ENCODE data around the gene LAMC3. TPM values are rescaled to one million over a fixed set of nuclear protein-coding genes. Genes with fewer than 3 reads are reported as not detected.

Gene LAMC3
- total RNA-seq, 1 donor from 2014 or later = 0.29 TPM

DNA sequence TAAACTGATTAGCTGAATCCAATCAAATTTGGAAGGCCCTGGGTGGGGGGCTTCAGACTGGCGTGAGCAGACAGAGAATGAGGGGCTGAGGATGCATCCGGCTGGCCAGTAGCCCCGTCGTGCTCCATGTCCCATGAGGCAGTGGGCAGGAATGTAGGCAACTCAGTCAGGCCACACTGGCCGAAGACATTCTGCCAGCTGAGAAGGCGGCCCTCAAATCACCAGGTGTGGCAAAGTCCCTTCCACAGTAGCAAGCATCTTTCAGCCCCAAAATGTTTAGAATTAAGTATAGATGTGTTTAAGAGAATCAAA, 25.7 kb upstream of the LAMC3 start:
- DNase-seq (ENCODE audit: low read depth) = no peak
- H3K4me3 ChIP-seq (ENCODE audit: low read depth, low read length) = no peak overlapping the region
- no peak for TF ChIP-seq CTCF (conservative IDR thresholded peaks at IDR 0.05; ENCODE audit: low read depth, low read length)

GRCh38 chr9:130983970-130984369, 25.0 kb upstream of the LAMC3 start:
- no peak for TF ChIP-seq CTCF (conservative IDR thresholded peaks at IDR 0.05; ENCODE audit: low read depth, low read length)
- DNase-seq (ENCODE audit: low read depth) = no peak
- no peak overlapping the region for H3K4me3 ChIP-seq (ENCODE audit: low read depth, low read length)

DNA sequence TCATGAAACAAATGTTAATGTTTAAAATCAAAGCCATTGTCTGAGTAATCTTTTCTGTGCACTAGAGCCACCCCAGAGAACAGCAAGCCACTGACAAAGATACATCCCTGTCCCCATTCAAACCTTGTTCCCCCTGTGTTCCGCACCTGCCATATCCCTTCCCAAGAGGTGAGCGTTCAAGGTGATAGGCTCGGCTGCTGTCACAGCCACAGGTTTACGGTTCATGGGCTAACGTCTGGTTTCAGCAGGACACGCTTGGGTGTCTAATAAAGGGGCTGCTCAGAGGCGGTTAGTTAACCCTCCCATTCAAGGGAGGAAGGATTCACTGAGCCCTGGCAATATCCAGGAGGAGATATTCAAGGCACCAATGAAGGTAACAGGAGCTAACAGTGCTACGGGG, 24.5 kb upstream of the LAMC3 start:
- H3K4me3 ChIP-seq (ENCODE audit: low read depth, low read length) = no peak overlapping the region
- no peak for TF ChIP-seq CTCF (conservative IDR thresholded peaks at IDR 0.05; ENCODE audit: low read depth, low read length)
- DNase-seq (ENCODE audit: low read depth) = no peak

DNA sequence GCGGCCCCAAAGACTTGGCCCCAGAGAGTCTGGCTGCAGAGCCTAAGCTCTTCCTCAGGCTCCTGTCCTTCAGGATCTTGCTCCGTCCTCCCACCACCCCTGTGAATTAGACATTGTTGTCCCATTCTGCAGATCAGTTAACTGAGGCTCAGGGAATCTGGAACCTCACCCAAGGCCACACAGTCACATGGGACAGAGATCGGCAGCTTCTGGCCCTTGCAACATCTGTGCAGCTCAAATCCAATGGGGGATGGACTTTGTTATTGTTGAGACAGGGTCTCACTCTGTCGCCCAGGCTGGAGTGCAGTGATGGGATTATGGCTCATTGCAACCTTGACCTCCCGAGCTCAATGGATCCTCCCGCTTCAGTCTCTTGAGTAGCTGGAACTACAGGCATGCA, 23.9 kb upstream of the LAMC3 start:
- no peak overlapping the region for H3K4me3 ChIP-seq (ENCODE audit: low read depth, low read length)
- no peak for TF ChIP-seq CTCF (conservative IDR thresholded peaks at IDR 0.05; ENCODE audit: low read depth, low read length)
- no peak for DNase-seq (ENCODE audit: low read depth)

DNA sequence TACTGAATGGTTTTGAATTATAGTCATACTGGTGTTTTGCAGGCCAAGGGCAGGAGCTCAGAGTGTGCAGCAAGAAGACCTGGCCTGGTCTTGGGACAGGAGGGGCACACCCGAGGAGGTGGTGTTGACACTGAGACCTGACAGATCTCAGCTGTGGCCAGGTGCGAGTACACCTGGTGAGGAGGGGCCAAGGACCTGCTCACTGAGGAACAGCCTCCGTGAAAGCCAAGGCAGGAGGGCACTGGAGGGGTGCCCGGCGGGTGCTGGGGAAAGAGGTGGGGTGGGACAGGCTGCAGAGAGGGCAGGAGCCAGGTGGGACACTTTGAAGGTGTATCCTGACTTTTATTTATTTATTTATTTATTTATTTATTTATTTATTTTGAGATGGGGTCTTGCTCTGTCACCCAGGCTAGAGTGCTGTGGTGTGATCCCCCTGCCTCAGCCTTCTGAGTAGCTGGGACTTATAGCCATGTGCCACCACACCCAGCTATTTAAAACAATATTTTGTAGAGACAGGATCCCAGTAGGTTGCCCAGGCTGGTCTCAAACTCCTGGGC, 23.3 kb upstream of the LAMC3 start:
- H3K4me3 ChIP-seq (ENCODE audit: low read depth, low read length) = no peak overlapping the region
- no peak for TF ChIP-seq CTCF (conservative IDR thresholded peaks at IDR 0.05; ENCODE audit: low read depth, low read length)
- DNase-seq (ENCODE audit: low read depth) = no peak

DNA sequence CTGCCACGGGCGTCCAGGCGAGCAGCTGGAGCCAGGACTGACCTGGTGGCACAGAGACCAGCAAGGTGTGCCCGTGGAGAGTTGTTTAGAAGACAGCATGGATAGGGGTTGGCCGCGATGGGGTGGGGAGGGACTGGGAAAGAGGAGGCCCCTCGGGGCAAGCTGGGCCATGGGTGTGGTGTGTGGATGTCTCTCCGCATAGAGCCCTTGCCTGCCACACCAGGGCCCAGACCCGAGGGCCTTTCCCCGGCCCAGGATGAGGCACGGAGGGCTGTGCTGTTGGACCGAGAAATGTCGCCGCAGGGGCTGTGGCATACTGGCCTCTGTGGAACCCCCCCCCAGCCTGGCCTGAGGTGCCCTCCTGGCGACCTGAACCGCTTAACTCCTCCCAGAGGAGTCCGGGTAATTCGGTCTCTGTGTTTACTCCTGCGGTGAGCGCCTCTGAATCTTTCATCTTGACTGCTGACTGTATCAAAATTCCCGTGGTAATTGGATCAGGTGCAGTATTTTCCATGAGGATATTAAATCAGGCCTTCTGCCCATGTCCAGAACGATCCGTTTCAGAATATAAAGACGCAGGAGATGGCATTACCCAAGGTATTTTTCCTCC, 22.5 kb upstream of the LAMC3 start:
- TF ChIP-seq CTCF (conservative IDR thresholded peaks at IDR 0.05; ENCODE audit: low read depth, low read length) = no peak
- DNase-seq (ENCODE audit: low read depth) = no peak
- H3K4me3 ChIP-seq (ENCODE audit: low read depth, low read length) = no peak overlapping the region

DNA sequence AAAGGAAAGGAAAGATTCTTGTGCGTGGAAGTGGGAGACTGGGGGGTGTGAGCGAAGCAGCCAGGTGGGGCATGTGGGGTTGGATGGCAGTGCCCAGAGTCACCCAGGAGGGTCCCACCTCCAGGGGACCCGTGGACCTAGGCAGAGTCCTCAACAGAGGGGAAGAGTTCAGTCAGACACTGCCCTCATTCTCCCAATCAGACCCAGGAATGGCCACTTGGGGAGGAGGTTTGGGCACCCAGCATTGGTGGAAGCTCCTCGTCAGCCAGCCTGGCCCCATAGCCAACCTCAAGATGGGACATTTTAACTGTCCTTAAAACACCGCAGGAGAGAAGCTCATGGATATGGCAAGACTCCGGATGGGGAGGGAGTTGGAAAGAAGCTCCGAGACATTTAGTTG, 21.9 kb upstream of the LAMC3 start:
- DNase-seq (ENCODE audit: low read depth) = no peak
- no peak for TF ChIP-seq CTCF (conservative IDR thresholded peaks at IDR 0.05; ENCODE audit: low read depth, low read length)
- H3K4me3 ChIP-seq (ENCODE audit: low read depth, low read length) = no peak overlapping the region

Data from epithelial cell of proximal tubule (primary cell).